ENCODE measurements around the gene FKBP2. TPM values are rescaled to one million over a fixed set of nuclear protein-coding genes. Genes with fewer than 3 reads are reported as not detected.
A peak's percentile ranks its signal among the peaks of the same experiment; 100 is the strongest.

The FKBP2 gene
- total RNA-seq, 1 donor from 2014 or later = 32.7 TPM

DNA sequence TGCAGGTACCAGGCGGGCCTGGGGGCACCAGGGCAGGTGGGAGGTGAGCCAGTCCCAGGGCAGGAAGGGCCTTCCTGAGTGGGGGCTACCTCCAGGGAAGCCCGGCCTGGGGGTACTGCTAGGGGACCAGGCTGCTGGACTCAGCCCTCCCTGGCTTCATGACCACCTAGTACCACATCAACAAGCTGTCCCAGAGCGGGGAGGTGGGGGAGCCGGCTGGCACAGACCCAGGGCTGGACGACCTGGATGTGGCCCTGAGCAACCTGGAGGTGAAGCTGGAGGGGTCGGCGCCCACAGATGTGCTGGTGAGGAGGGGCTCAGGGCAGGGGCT, 21.6 kb upstream of the FKBP2 start:
- DNase-seq (ENCODE audit: low spot score) = no peak

GRCh38 chr11:64219755-64220154, 21.1 kb upstream of the FKBP2 start:
- DNase-seq (ENCODE audit: low spot score) = no peak

DNA sequence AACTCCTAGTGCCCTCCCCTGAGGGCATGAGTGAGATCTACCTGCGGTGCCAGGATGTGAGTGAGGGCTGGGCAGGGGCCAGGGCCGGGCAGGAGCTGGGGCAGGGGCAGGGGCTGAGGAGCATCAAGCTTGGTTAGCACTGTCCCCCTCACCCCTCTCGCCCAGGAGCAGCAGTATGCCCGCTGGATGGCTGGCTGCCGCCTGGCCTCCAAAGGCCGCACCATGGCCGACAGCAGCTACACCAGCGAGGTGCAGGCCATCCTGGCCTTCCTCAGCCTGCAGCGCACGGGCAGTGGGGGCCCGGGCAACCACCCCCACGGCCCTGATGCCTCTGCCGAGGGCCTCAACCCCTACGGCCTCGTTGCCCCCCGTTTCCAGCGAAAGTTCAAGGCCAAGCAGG, 20.6 kb upstream of the FKBP2 start:
- no peak for DNase-seq (ENCODE audit: low spot score)

DNA sequence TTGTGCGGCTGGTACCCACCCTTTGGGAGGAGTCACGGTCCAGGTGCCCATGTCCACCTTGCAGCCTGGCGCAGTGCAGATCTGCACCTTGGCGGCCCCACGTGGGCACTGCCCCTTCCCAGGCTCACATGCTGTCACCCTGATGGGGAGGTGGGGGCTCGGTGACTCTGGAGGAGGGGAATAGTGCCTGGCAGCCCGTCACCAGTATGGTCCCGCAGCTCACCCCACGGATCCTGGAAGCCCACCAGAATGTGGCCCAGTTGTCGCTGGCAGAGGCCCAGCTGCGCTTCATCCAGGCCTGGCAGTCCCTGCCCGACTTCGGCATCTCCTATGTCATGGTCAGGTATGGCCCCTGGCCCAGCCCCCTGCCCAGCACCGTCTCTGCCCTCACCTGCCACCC, 20.1 kb upstream of the FKBP2 start:
- DNase-seq (ENCODE audit: low spot score) = no peak

DNA sequence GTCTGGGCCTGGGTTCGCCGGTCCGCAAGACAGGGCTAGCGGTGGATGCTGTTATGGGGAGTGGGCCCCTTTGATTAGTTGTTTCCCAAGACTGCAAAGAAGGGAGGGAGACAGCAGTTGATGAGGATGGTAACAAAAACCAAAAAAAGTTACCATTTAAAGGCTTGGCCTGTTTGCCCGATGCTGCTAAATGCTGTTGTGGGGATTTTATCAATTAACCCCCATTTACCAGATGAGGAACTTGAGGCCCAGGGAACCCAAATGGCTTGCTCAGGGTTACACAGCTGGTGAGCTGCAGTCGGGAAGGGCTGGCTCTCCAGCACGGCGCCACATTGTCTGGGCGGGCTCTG, 18.3 kb upstream of the FKBP2 start:
- DNase-seq (ENCODE audit: low spot score) = no peak

GRCh38 chr11:64223001-64223651, 17.8 kb upstream of the FKBP2 start:
- no peak for DNase-seq (ENCODE audit: low spot score)

DNA sequence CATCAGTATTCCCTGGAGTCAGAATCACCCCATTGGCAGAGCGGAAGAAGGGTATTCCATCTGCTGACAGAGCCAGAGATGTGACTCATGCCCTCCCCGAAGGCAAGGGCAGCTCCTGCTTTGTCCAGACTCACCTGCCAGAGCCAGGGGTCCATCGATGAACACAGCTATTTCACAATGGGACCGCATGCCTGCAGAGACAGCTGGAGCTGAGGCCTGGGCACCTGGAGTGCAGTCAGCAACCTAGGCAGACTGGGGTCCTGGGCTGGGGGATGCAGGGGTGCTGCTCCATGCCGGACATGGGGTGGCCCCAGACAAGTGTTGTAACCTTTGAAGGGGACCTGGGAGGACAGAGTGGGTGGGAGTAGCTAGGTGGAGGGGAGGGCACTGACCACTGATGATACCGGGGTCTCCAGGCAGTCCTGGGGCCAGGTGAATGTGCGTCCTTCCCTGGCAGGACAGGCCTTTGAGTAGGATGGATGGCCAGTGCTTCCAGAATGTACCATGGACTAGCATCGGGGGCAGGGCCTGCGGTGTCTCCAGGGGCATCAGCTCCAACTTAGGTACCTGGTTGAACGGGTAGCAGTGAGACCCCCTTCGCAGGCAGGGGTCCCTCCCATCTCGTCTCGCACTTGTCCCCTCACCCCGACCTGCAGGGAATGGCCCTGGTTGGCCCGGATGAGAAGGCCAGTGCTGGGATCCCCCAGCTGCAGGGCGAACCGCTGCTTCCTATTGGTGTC, 16.6 kb upstream of the FKBP2 start:
- no peak for DNase-seq (ENCODE audit: low spot score)

- no peak for DNase-seq (ENCODE audit: low spot score)
These were observed 15.8 kb upstream of the FKBP2 start for GRCh38 chr11:64224891-64225607.

DNA sequence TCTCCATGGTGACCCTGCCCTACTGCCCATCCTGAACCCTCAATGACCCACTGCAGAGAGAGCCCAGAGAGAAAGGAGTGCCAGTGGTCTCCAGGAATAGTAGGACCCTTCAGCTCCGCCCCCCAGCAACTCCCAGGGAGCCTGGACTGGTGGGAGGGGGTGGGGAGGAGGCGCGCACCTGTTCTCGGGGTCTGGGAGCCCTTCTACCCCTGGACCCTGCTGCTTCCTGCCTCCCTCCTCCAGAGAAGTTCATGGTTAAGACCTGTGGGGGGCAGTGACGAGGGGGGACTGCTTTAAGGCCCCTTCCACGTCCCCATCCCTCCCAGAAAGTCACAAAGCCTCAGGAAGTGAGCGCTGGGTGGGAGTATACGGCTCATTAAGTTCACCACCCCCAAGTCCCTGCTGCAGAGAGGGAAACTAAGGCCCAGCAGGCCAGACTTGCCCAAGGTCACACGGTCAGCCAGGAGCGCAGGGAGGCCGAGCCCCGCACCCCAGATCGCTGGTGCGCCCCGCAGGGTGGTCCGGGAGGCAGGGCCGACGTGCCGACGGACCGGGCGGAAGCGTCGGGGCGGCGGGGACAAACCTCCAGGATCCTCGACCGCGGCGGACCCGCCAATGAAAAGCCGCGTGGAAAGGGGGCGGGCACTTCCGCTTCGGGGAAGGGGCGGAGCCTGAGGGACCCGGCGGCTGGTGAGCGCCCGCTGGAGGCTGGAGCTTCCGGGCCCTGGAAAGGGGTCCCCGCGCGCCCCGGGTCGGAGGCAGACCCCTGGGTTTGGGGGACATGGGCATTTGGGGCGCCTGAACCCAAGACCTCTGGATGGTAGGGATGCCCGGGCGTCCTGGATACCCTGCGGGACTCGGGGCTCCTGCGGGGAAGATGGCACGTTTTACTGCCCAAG, 15.0 kb upstream of the FKBP2 start, which contains the start of the genes NUDT22 and TRPT1:
Gene NUDT22, plus strand, starts transcription at position 667 of the 899 bp plus-strand sequence. CDS start 379 bp downstream, outside the sequence.
Gene TRPT1, minus strand, starts transcription at position 579 of the 899 bp plus-strand sequence. Its CDS starts 326 bp downstream, at position 253.
- DNase-seq (ENCODE audit: low spot score) = peak; percentile 90

DNA sequence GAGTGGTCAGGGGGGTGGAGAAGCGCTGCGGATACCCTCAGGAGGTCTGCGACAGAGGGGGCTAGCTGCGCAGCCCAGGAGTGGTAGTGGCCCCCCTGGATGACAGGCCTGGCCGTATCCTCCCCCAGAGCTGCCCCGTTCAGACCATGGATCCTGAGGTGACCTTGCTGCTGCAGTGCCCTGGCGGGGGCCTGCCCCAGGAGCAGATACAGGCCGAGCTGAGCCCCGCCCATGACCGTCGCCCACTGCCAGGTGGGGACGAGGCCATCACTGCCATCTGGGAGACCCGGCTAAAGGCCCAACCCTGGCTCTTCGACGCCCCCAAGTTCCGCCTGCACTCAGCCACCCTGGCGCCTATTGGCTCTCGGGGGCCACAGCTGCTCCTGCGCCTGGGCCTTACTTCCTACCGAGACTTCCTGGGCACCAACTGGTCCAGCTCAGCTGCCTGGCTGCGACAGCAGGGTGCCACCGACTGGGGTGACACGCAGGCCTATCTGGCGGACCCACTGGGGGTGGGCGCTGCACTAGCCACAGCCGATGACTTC, 14.3 kb upstream of the FKBP2 start:
- DNase-seq (ENCODE audit: low spot score) = no peak

DNA sequence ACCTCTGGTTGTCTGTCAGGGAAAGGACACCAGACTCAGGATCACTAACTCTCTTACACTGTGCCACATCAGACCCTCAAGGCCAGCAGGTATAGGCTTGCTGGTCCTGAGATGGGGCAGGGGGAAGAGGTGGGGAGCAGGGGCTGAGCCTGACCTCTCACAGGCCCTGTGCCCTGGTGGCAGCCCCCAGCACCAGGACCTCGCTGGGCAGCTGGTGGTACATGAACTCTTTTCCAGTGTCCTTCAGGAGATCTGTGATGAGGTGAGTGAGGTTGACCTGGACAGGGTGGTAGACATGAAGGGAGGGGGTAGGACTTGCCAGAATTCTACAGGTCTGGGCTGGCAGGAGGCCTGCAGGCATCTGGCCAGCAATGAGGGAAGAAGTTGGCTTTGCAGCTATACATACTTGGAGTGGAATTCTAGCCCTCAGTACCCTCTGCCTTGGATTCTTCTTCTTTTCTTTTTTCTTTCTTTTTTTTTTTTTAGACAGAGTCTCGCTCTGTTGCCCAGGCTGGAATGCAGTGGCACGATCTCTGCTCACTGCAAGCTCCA, 13.4 kb upstream of the FKBP2 start:
- DNase-seq (ENCODE audit: low spot score) = no peak

GRCh38 chr11:64229090-64229743, 11.7 kb upstream of the FKBP2 start:
- no peak for DNase-seq (ENCODE audit: low spot score)

GRCh38 chr11:64229744-64230170, 11.1 kb upstream of the FKBP2 start:
- DNase-seq (ENCODE audit: low spot score) = no peak

DNA sequence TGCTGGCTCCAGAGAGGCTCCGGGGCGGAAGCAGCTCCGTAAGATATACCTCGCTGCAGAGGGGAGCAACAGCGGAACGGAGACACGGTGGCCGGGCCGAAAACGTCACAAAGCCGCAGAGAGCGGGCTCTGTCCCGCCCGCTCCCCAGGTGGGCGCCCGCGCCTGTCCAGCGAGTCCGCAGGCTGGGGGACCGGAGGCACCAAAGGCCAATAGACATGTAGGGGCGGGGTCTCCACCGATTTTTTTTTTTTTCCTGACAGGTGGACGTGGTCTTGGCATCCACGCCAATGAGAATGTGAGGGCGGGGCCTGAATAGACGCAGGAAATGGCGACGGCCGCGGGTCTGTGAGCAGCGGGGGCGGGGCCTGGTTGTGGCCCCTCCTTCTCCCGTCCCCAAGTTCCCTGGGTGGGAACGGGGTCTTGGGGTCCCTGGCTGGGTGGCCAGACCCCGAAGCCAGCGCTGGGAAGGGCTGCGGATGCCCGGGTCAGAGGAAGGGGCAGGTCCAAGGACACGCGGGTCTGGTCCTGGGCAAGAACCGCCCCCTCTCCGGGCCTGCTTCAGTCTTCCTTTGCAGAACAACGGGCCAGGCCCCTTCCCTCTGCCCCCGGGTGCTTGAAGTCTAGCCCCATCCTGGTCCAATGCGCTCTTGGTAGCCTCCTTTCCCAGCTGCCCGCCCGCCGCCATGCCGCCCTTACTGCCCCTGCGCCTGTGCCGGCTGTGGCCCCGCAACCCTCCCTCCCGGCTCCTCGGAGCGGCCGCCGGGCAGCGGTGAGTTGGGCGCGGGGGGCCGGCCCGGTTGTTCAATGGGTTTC, 10.5 kb upstream of the FKBP2 start, which contains the start of gene DNAJC4:
Gene DNAJC4, plus strand, starts transcription at position 378 of the 814 bp plus-strand sequence. Its CDS starts 307 bp downstream, at position 685.
- peak; percentile 97 for DNase-seq (ENCODE audit: low spot score)

DNA sequence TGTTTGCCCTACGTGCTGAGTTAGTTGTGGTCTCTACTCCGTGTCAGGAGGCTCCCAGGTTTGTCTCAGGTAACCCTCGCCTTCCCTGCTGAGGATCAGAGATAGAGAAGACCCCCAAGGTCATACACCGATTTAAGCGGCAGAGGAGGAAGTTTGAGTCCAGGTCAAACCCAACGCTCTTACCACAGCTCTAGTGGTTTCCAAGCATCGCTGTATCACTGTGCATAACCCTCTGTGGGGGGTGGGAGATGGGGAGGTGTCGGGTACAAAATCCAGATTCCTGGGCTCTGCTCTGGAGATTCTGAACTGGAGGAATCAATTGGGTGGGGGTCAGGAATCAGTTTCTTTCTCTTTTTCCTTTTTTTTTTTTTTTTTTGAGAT, 9.9 kb upstream of the FKBP2 start:
- no peak for DNase-seq (ENCODE audit: low spot score)

DNA sequence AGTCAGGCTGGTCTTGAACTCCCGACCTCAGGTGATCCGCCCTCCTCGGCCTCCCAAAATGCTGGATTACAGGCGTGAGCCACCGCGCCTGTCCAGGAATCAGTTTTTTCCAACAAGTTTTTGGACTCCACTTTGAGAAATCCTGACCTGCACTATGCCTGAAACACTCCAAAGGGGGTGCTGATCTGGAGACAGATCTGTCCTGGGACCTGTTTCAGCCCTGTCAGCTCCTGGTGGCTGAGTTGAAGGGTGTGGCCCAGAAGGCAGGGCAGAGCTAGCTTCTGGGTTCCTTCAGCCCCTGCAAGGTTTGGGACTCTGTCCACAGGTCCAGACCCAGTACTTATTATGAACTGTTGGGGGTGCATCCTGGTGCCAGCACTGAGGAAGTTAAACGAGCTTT, 9.3 kb upstream of the FKBP2 start:
- no peak for DNase-seq (ENCODE audit: low spot score)

- DNase-seq (ENCODE audit: low spot score) = no peak
These were observed 8.5 kb upstream of the FKBP2 start for GRCh38 chr11:64232182-64232966.

- DNase-seq (ENCODE audit: low spot score) = no peak
These were observed 8.0 kb upstream of the FKBP2 start for GRCh38 chr11:64232967-64233315.
